K562 (cell line): ENCODE measurements around the gene CCR5AS.

Experiments
- ATAC-seq: fragments of 200-7000 bp; cut with Tn5 transposase; 3 replicates; pipeline ENCODE4 v1.9.1; 2020; ENCODE audit warnings: moderate library complexity
- BruUV-seq: library from RNA; stranded (reverse); fragments of 400-500 nt; replicated peaks from 2 replicates; lab custom pipeline; 2021; lab: Mats Ljungman, UMichigan
- CTCF ChIA-PET: fragments of 300-600 bp; formaldehyde crosslinking; extraction: SDS; loops from one replicate; lab custom pipeline; 2021; ENCODE audit warnings: low intra/inter-chr PET ratio; lab: Yijun Ruan, JAX
- POLR2A ChIA-PET: fragments of 300-600, 350-650 bp; sonication (Branson Sonifier 250); formaldehyde crosslinking; extraction: SDS; loops from one replicate; lab custom pipeline; 2021; ENCODE audit warnings: antibody characterized with exemption, inconsistent platforms; lab: Yijun Ruan, JAX
- DNase-seq, 4 experiments: peaks; one replicate each; pipeline versions ENCODE4 v3.0.0 to v3.0.0-alpha.2; 2011 to 2018; ENCODE audit warnings: low spot score in 3 of 4, mixed read lengths in 3 of 4; ENCODE audit errors: extremely low read depth in 1 of 4
- FAIRE-seq: peaks from 2 replicates; lab custom pipeline; 2011; peaks lifted over from hg19 to GRCh38; lab: Jason Lieb, UNC
- H2AFZ ChIP-seq: 2 replicates; pipeline ENCODE4 v1.6.0; 2011; ENCODE audit warnings: low read depth, low read length, control low read depth, inconsistent platforms
- H3K27ac ChIP-seq: fragments of 200-600 bp; 3 replicates; pipeline ENCODE4 v1.8.0; 2011; ENCODE audit warnings: low read depth, mild to moderate bottlenecking, control low read depth, inconsistent platforms, low read length, moderate library complexity, mixed read lengths; ENCODE audit errors: extremely low read depth
- H3K27me3 ChIP-seq, 2 experiments: fragments of 300-600 bp in 1 of 2; 2 replicates in 1 of 2; 3 replicates in 1 of 2; pipeline versions ENCODE4 v1.6.0 to v1.8.0; 2011; ENCODE audit warnings: inconsistent platforms in 2 of 2, low read length in 2 of 2, mild to moderate bottlenecking in 1 of 2, mixed read lengths in 1 of 2, moderate library complexity in 1 of 2; ENCODE audit not compliant: control insufficient read depth in 2 of 2, insufficient read depth in 2 of 2
- H3K36me3 ChIP-seq: fragments of 300-600 bp; 3 replicates; pipeline ENCODE4 v1.8.0; 2011; ENCODE audit warnings: mild to moderate bottlenecking, low read length, inconsistent platforms; ENCODE audit not compliant: control insufficient read depth, insufficient read depth
- H3K4me1 ChIP-seq, 2 experiments: fragments of 200-600 bp in 1 of 2; replicated peaks in 1 of 2; 2 replicates in 1 of 2; 3 replicates in 1 of 2; pipeline versions ENCODE4 v1.5.1 to v1.8.0; 2011; ENCODE audit warnings: inconsistent platforms in 2 of 2, low read length in 2 of 2, mild to moderate bottlenecking in 1 of 2, mixed read lengths in 1 of 2, moderate library complexity in 1 of 2; ENCODE audit not compliant: control insufficient read depth in 2 of 2, insufficient read depth in 2 of 2
- H3K4me2 ChIP-seq: 2 replicates; pipeline ENCODE4 v1.6.1; 2011; ENCODE audit warnings: low read length, control low read depth, inconsistent platforms, mixed read lengths; ENCODE audit not compliant: insufficient read depth
- H3K4me3 ChIP-seq: fragments of 200-600 bp; sonication (generic), shearing (Covaris generic); 2 replicates; pipeline ENCODE4 v1.5.1; 2016; ENCODE audit warnings: control low read depth, inconsistent platforms
- H3K79me2 ChIP-seq: fragments of 200-600 bp; 3 replicates; pipeline ENCODE4 v1.8.0; 2011; ENCODE audit warnings: low read length, inconsistent platforms; ENCODE audit not compliant: control insufficient read depth, insufficient read depth
- H3K9ac ChIP-seq, 2 experiments: 2 replicates each; pipeline versions ENCODE4 v1.6.0 to v1.6.1; 2011; ENCODE audit warnings: low read depth in 2 of 2, low read length in 2 of 2, control low read depth in 1 of 2, inconsistent platforms in 1 of 2, mild to moderate bottlenecking in 1 of 2, mixed read lengths in 1 of 2; ENCODE audit not compliant: insufficient read depth in 1 of 2
- H3K9me1 ChIP-seq: one replicate; pipeline ENCODE4 v1.6.0; 2011; ENCODE audit warnings: inconsistent platforms, mild to moderate bottlenecking, low read length, moderate library complexity; ENCODE audit not compliant: control insufficient read depth, insufficient read depth
- H3K9me3 ChIP-seq: replicated peaks from 2 replicates; pipeline ENCODE4 v1.5.1; 2011; ENCODE audit warnings: low read depth, low read length, inconsistent platforms; ENCODE audit not compliant: control insufficient read depth, insufficient read depth
- H4K20me1 ChIP-seq: replicated peaks from 2 replicates; pipeline ENCODE4 v1.6.1; 2011; ENCODE audit warnings: low read length, inconsistent platforms, mixed read lengths; ENCODE audit not compliant: control insufficient read depth, insufficient read depth
- REST ChIP-seq, 2 experiments: fragments of 450-650 bp; formaldehyde crosslinking in 1 of 2; IDR thresholded peaks; 2 replicates each; pipeline versions ENCODE4 v1.4.0 to v1.6.1; 2014 to 2020; ENCODE audit warnings: mild to moderate bottlenecking in 2 of 2, borderline replicate concordance in 1 of 2, low read depth in 1 of 2
- TAF9B ChIP-seq: fragments of 450-650 bp; IDR thresholded peaks from 2 replicates; pipeline ENCODE4 v1.6.1; 2018; ENCODE audit warnings: mild to moderate bottlenecking; ENCODE audit not compliant: partially characterized antibody
- ZNF133 ChIP-seq: fragments of 250-450 bp; sonication (Bioruptor Pico); IDR thresholded peaks from 2 replicates; pipeline ENCODE4 v1.4.0; 2020; ENCODE audit warnings: mild to moderate bottlenecking
- WGBS: fragments of 100-300 bp; shearing (Covaris generic); methylation state at CpG from one replicate; pipeline ENCODE4 v1.1.6; 2016; ENCODE audit warnings: low coverage, mixed read lengths; ENCODE audit not compliant: insufficient coverage; ENCODE audit errors: missing lambda C conversion rate; 5-methylcytosine and 5-hydroxymethylcytosine counted together
- in situ Hi-C: fragments of 300-500 bp; cut with MboI; formaldehyde crosslinking; loops from 4 replicates; pipeline ENCODE4 v1.15.0; 2018; ENCODE audit warnings: inconsistent platforms, mixed read lengths
- intact Hi-C: fragments of 100-400 bp; cut with micrococcal nuclease; formaldehyde crosslinking; loops from 2 replicates; pipeline ENCODE4 v1.14.2; 2022
- TF ChIP-seq, protein P1 (sequence below): sonication (generic); formaldehyde crosslinking; IDR thresholded peaks from 2 replicates; pipeline ENCODE4 v1.8.1; 2023; ENCODE audit warnings: missing genetic modification reagents, mild to moderate bottlenecking, borderline replicate concordance

CCR5AS gene

DNA sequence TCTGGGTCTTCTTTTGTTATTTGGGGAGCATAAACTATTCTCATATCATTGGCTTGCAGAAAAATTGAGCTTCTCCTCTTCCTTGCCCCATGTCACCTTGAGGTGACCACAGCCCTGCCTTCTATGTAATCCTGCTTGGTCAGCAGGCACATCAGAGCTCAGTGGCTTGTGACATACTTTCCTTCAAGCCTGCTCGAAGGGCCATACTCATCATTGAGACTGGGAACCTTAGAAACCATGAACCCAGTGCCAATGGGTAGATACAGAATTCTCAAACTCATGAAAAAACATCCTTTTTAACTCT lies 56.7 kb downstream of the CCR5AS start (continued):
- TF ChIP-seq, protein P1, sequence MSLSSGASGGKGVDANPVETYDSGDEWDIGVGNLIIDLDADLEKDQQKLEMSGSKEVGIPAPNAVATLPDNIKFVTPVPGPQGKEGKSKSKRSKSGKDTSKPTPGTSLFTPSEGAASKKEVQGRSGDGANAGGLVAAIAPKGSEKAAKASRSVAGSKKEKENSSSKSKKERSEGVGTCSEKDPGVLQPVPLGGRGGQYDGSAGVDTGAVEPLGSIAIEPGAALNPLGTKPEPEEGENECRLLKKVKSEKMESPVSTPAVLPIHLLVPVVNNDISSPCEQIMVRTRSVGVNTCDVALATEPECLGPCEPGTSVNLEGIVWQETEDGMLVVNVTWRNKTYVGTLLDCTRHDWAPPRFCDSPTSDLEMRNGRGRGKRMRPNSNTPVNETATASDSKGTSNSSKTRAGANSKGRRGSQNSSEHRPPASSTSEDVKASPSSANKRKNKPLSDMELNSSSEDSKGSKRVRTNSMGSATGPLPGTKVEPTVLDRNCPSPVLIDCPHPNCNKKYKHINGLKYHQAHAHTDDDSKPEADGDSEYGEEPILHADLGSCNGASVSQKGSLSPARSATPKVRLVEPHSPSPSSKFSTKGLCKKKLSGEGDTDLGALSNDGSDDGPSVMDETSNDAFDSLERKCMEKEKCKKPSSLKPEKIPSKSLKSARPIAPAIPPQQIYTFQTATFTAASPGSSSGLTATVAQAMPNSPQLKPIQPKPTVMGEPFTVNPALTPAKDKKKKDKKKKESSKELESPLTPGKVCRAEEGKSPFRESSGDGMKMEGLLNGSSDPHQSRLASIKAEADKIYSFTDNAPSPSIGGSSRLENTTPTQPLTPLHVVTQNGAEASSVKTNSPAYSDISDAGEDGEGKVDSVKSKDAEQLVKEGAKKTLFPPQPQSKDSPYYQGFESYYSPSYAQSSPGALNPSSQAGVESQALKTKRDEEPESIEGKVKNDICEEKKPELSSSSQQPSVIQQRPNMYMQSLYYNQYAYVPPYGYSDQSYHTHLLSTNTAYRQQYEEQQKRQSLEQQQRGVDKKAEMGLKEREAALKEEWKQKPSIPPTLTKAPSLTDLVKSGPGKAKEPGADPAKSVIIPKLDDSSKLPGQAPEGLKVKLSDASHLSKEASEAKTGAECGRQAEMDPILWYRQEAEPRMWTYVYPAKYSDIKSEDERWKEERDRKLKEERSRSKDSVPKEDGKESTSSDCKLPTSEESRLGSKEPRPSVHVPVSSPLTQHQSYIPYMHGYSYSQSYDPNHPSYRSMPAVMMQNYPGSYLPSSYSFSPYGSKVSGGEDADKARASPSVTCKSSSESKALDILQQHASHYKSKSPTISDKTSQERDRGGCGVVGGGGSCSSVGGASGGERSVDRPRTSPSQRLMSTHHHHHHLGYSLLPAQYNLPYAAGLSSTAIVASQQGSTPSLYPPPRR, result no peak

DNA sequence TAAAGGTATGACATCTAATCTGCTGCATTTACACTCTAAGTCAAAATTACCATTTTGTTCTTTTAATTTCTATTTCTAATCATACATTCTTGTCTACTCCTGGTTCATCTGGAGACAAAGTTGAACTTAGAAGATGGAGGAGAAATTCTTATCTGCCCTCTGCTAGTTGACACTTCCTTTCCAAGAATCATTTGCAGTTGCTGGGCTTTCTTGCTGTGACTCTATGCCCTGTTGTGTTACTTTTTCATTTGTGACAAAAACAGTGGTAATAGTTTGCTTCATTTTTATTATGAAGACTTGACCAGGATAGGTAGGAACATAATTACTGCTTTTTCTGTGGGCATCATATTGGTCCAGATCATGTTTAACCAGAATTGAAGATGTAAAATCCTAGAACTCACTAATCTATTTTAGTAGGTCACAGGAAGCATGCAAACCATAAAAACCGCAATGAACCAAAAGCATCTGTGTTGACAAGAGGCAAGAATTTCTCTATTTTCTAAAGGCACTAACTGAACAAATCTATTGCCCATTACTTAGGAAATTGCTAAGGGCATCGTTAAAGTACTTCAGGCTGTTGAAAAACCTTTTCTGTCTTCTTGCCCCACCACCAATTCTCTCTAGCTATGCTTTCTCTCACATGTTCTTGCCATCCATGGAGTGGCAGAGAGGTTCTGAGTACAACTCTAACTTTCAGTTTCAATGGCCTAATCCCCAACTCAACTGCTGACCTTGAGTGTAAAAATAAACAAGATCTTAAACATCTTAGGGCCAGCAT lies 57.2 kb downstream of the CCR5AS start:
- no peaks in the 10 kb centered on the region for H3K36me3 ChIP-seq
- in situ Hi-C loops, result no loop called here
- ChIA-PET POLR2A (interaction anchor here (1.1 to 1.2 kb wide), 2 partner anchors 15 to 38 kb away, joined by 3 to 4 read pairs; no protein-coding TSS in a partner anchor), CTCF (no interaction called here)
- no peaks in the 10 kb centered on the region for H3K4me1 ChIP-seq
- ATAC-seq, result no peak
- H3K27me3 ChIP-seq, result peaks cover 0 to 13% of the 10 kb centered on the region in 2 experiments; a peak in 2 of 5 replicates
- 0% methylated on average over 2 of the region's 2 CpGs for WGBS
- intact Hi-C loops, result no loop called here
- no peaks in the 10 kb centered on the region for H3K9me3 ChIP-seq
- H3K4me3 ChIP-seq, result no peak overlapping the region
- BruUV-seq, result no TSS peak
- H2AFZ ChIP-seq, result no peak overlapping the region
- FAIRE-seq, result peak; percentile 15
- H3K9ac ChIP-seq, result no peak overlapping the region
- H3K9me1 ChIP-seq, result no peaks in the 10 kb centered on the region
- H3K4me2 ChIP-seq, result no peak overlapping the region
- H4K20me1 ChIP-seq, result no peaks in the 10 kb centered on the region
- no peak overlapping the region for H3K27ac ChIP-seq
- DNase-seq, result no peak
- H3K79me2 ChIP-seq, result no peaks in the 10 kb centered on the region
- TF ChIP-seq REST (IDR thresholded peaks at IDR 0.05; ENCODE audit: borderline replicate concordance) (no peak), REST (CRISPR knock-in tag; IDR thresholded peaks at IDR 0.05; ENCODE audit: low read depth) (no peak), ZNF133 (CRISPR knock-in tag) (no peak), TAF9B (no peak)
